ENCODE data around the gene AOC3.

Gene AOC3

DNA sequence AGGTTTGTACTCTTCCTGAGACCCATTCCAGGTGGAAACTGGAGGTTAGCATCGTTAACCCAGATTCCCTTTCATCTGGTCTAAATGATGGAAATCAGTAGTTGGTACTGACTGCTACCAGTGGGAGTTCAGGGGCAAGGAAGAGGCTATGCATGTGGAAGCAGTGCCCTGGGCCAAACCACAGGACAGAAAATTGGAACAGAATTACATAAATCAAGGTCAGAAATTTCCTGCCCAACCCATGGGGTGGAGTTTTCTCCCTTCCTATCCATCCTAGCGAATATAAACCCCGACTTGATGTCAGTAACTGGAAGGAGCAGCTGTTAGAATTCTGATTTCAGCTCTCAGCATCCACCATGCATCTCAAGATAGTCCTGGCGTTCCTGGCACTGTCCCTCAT, 6.7 kb upstream of the AOC3 start, which contains the start of gene AOC2:
Gene AOC2 (plus strand): TSS at position 310 of the 400 bp plus-strand sequence. CDS start 47 bp downstream, at position 357.
- no peak for TF ChIP-seq CTCF (conservative IDR thresholded peaks at IDR 0.05; ENCODE audit: control insufficient read depth, insufficient read depth, low read depth, low read length)
- peak; percentile 44 for DNase-seq (ENCODE audit: low read depth)
- H3K4me3 ChIP-seq (ENCODE audit: control insufficient read depth, low read depth, low read length), result no peak within 1 kb of the TSS

DNA sequence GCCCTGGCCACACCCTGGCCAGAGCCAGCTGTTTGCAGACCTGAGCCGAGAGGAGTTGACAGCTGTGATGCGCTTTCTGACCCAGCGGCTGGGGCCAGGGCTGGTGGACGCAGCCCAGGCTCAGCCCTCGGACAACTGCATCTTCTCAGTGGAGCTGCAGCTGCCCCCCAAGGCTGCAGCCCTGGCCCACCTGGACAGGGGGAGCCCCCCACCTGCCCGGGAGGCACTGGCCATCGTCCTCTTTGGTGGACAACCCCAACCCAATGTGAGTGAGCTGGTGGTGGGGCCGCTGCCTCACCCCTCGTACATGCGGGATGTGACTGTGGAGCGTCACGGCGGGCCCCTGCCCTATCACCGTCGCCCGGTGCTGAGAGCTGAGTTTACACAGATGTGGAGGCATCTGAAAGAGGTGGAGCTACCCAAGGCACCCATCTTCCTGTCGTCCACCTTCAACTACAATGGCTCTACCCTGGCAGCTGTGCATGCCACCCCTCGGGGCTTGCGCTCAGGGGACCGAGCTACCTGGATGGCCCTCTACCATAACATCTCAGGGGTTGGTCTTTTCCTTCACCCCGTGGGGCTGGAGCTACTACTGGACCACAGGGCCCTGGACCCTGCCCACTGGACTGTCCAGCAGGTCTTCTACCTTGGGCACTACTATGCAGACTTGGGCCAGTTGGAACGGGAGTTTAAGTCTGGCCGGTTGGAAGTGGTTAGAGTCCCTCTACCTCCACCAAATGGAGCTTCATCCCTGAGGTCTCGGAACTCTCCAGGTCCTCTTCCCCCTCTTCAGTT, 6.0 kb upstream of the AOC3 start:
- TF ChIP-seq CTCF (conservative IDR thresholded peaks at IDR 0.05; ENCODE audit: control insufficient read depth, insufficient read depth, low read depth, low read length), result no peak
- no peak for DNase-seq (ENCODE audit: low read depth)
- H3K4me3 ChIP-seq (ENCODE audit: control insufficient read depth, low read depth, low read length), result no peak overlapping the region

DNA sequence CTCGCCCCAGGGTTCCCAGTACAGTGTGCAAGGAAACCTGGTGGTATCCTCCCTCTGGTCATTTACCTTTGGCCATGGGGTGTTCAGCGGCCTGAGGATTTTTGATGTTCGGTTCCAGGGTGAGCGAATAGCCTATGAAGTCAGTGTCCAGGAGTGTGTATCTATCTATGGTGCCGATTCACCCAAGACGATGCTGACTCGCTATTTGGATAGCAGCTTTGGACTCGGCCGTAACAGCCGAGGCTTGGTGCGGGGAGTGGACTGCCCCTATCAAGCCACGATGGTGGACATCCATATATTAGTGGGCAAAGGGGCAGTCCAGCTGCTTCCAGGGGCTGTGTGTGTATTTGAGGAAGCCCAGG, 5.5 kb upstream of the AOC3 start:
- TF ChIP-seq CTCF (conservative IDR thresholded peaks at IDR 0.05; ENCODE audit: control insufficient read depth, insufficient read depth, low read depth, low read length), result no peak
- DNase-seq (ENCODE audit: low read depth), result peak; percentile 23
- no peak overlapping the region for H3K4me3 ChIP-seq (ENCODE audit: control insufficient read depth, low read depth, low read length)

DNA sequence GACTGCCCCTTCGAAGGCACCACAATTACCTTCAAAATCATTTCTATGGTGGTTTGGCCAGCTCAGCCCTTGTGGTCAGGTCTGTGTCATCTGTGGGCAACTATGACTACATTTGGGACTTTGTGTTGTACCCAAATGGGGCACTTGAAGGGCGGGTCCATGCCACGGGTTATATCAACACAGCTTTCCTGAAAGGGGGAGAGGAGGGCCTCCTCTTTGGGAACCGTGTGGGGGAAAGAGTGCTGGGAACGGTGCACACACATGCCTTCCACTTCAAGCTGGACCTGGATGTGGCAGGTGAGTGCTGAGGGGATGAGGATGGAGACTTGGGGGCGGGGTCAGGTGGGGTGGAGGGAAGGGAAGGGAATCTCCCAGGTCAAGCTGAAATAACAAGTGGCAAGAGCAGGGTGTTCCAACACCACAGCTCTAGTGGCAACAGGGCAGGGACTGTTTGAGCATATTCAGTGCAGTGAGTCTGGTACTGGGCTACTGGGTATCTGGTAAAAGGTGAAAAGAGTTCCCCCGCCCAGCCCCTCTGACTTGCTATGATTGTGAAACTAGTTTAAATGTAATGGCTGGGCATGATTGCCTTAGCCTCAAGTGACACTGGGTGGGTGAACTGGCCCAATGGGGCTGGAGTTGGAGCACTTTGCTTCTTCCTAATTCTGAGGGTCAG, 4.9 kb upstream of the AOC3 start:
- peak; percentile 23 for DNase-seq (ENCODE audit: low read depth)
- H3K4me3 ChIP-seq (ENCODE audit: control insufficient read depth, low read depth, low read length), result no peak overlapping the region
- no peak for TF ChIP-seq CTCF (conservative IDR thresholded peaks at IDR 0.05; ENCODE audit: control insufficient read depth, insufficient read depth, low read depth, low read length)

GRCh38 chr17:42846594-42847280, 4.3 kb upstream of the AOC3 start:
- peak; percentile 76 for DNase-seq (ENCODE audit: low read depth)
- no peak overlapping the region for H3K4me3 ChIP-seq (ENCODE audit: control insufficient read depth, low read depth, low read length)
- no peak for TF ChIP-seq CTCF (conservative IDR thresholded peaks at IDR 0.05; ENCODE audit: control insufficient read depth, insufficient read depth, low read depth, low read length)

- no peak overlapping the region for H3K4me3 ChIP-seq (ENCODE audit: control insufficient read depth, low read depth, low read length)
- no peak for TF ChIP-seq CTCF (conservative IDR thresholded peaks at IDR 0.05; ENCODE audit: control insufficient read depth, insufficient read depth, low read depth, low read length)
- DNase-seq (ENCODE audit: low read depth), result no peak
Measured at GRCh38 chr17:42848093-42848492, 2.9 kb upstream of the AOC3 start.

All from fibroblast of mammary gland (primary cell).